Measurements from ENCODE around the gene EME1. TPM values are rescaled to one million over a fixed set of nuclear protein-coding genes. Genes with fewer than 3 reads are reported as not detected.
A peak's percentile ranks its signal among the peaks of the same experiment; 100 is the strongest.

Gene EME1
- total and polyA plus RNA-seq, 2 of the 4 experiments (the other 2 are of a cell fraction): 9.1 to 9.4 TPM

DNA sequence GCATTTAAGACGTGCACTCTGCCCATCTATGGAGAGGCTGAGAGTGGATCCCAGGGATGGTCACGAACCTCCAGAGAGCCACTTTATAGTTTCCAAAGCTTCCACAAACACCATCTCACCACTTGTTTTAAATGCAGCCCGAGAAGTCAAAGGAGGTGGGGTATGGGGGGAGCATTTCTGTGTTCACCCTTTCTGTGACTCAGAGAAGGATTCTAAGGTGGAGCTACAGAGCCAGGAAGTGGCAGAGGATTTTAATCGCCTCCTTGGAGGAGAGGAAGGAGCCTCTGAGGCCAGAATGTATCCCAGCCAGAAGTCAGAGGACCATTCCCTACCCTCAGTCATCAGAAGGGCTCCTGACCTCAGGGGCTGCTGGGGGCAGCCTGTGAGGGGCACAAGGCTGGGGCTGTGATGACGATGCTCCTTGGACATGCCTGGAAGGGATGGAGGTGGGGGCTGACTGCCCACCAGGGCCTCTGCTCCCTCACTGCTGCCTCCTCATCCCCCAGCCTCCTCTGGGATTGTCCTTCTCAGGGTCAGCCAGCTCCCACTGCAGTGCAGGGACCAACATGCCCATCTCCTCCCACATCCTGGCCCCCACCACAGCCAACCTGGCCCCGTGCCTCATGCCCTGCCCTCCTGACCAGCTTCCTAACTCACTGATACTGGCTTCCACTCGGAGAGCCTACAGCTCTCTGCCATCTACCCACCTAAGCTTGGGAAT, 24.3 kb upstream of the EME1 start:
- Histone ChIP-seq H3K4me2 (ENCODE audit: low read depth, low read length) (peak overlapping the region; percentile 18; the same call in 1 of the 2 replicates), H3K14ac (replicated peaks; ENCODE audit: low read depth, low read length) (peak overlapping the region; percentile 30), H2AK5ac (ENCODE audit: low read depth, low read length) (peak overlapping the region; percentile 85), H3K27ac (ENCODE audit: insufficient read depth, low read length) (no peak overlapping the region; the same call in 1 of the 2 replicates), H3K23ac (ENCODE audit: low read depth, low read length) (peak overlapping the region; percentile 60; the same call in 1 of the 2 replicates), H2AK9ac (replicated peaks; ENCODE audit: low read depth, low read length, poor library complexity) (peak overlapping the region; percentile 89), H3K27me3 (ENCODE audit: control insufficient read depth, insufficient read depth, low read length) (no peaks in the 10 kb centered on the region), H3K4ac (ENCODE audit: low read depth, low read length) (peak overlapping the region; percentile 54), H3K18ac (ENCODE audit: low read depth, low read length) (no peak overlapping the region), H3K4me3 (ENCODE audit: insufficient read depth, low read depth, low read length) (no peak overlapping the region), H4K5ac (ENCODE audit: low read depth, low read length) (no peak overlapping the region), H4K8ac (ENCODE audit: low read depth in 2 of 2, low read length in 2 of 2) (peak overlapping the region; percentile 58 to 60; a peak in 2 of 4 replicates), H4K20me1 (ENCODE audit: insufficient read depth, low read length) (peaks cover 45% of the 10 kb centered on the region), H3K56ac (ENCODE audit: extremely low read depth, insufficient read depth, low read length) (no peak overlapping the region), H4K91ac (ENCODE audit: insufficient read depth, low read depth, low read length) (no peak overlapping the region; the same call in 1 of the 2 replicates), H2AFZ (replicated peaks; ENCODE audit: low read length, poor library complexity) (peak overlapping the region; percentile 68), H3K4me1 (ENCODE audit: control insufficient read depth, insufficient read depth, low read length) (peaks cover 19% of the 10 kb centered on the region), H3K79me1 (ENCODE audit: low read depth in 1 of 2, low read length in 2 of 2) (peaks cover 38 to 74% of the 10 kb centered on the region in 2 experiments), H2BK5ac (ENCODE audit: low read depth, low read length, poor library complexity, severe bottlenecking) (no peak overlapping the region), H3K9me1 (ENCODE audit: insufficient read depth, low read length) (peaks cover 35% of the 10 kb centered on the region), H3K9me3 (ENCODE audit: control insufficient read depth, insufficient read depth, low read length) (no peaks in the 10 kb centered on the region), H3K9ac (ENCODE audit: low read depth, low read length) (peak overlapping the region; percentile 31; the same call in 1 of the 2 replicates), H3K36me3 (ENCODE audit: control insufficient read depth, insufficient read depth, low read length) (peaks cover 8% of the 10 kb centered on the region; the same call in 1 of the 2 replicates), H2BK120ac (ENCODE audit: low read depth, low read length) (peak overlapping the region; percentile 32; the same call in 1 of the 2 replicates), H2BK15ac (ENCODE audit: low read depth, low read length) (no peak overlapping the region), H2BK20ac (ENCODE audit: low read depth, low read length) (no peak overlapping the region)
- 83% methylated on average over 1 of the region's 7 CpGs; no CpG with 5 or more reads in 1 of the 2 experiments for WGBS, 2 experiments (ENCODE audit: extremely low coverage in 2 of 2, insufficient read length in 1 of 2)
- POLR2A ChIA-PET (ENCODE audit: unreplicated experiment): no interaction called here
- dilution Hi-C loops (cut with HindIII; ENCODE audit: low sequenced_read_pairs, unreplicated experiment) (no loop called here), in situ Hi-C loops (cut with MboI; ENCODE audit: low sequenced_read_pairs) (no loop called here), intact Hi-C loops (cut with micrococcal nuclease) (no loop called here)
- CTCF ChIA-PET: interaction anchor here (1.8 kb wide), 1 partner anchor 13 kb away, joined by 7 read pairs; no protein-coding TSS in a partner anchor
- DNase-seq: peak; percentile 53
- ATAC-seq (ENCODE audit: low read depth): peak; percentile 6; the same call in 1 of the 2 replicates
- BruUV-seq (replicated peaks): no TSS peak
- TF ChIP-seq MAFK (IDR thresholded peaks at IDR 0.05; ENCODE audit: low read depth, low read length) (no peak), FOS (IDR thresholded peaks at IDR 0.05; ENCODE audit: low read depth, low read length) (no peak), SMC3 (IDR thresholded peaks at IDR 0.05; ENCODE audit: low read depth, low read length) (no peak), RFX5 (IDR thresholded peaks at IDR 0.05; ENCODE audit: low read depth, low read length) (no peak), RCOR1 (IDR thresholded peaks at IDR 0.05; ENCODE audit: insufficient replicate concordance, low read length) (no peak), POLR2A (IDR thresholded peaks at IDR 0.05; ENCODE audit: low read depth, low read length) (no peak)
- TF ChIP-seq, protein P1, sequence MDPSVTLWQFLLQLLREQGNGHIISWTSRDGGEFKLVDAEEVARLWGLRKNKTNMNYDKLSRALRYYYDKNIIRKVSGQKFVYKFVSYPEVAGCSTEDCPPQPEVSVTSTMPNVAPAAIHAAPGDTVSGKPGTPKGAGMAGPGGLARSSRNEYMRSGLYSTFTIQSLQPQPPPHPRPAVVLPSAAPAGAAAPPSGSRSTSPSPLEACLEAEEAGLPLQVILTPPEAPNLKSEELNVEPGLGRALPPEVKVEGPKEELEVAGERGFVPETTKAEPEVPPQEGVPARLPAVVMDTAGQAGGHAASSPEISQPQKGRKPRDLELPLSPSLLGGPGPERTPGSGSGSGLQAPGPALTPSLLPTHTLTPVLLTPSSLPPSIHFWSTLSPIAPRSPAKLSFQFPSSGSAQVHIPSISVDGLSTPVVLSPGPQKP (IDR thresholded peaks at IDR 0.05; ENCODE audit: borderline replicate concordance, low read depth, low read length): no peak
- TF ChIP-seq, protein P2, sequence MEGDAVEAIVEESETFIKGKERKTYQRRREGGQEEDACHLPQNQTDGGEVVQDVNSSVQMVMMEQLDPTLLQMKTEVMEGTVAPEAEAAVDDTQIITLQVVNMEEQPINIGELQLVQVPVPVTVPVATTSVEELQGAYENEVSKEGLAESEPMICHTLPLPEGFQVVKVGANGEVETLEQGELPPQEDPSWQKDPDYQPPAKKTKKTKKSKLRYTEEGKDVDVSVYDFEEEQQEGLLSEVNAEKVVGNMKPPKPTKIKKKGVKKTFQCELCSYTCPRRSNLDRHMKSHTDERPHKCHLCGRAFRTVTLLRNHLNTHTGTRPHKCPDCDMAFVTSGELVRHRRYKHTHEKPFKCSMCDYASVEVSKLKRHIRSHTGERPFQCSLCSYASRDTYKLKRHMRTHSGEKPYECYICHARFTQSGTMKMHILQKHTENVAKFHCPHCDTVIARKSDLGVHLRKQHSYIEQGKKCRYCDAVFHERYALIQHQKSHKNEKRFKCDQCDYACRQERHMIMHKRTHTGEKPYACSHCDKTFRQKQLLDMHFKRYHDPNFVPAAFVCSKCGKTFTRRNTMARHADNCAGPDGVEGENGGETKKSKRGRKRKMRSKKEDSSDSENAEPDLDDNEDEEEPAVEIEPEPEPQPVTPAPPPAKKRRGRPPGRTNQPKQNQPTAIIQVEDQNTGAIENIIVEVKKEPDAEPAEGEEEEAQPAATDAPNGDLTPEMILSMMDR (conservative IDR thresholded peaks at IDR 0.05; ENCODE audit: low read depth, low read length): no peak
